Endodermal cell (in vitro differentiated cells): ENCODE results near the gene S1PR2. TPM values are rescaled to one million over a fixed set of nuclear protein-coding genes. Genes with fewer than 3 reads are reported as not detected.

ENCODE experiments used
- DNase-seq: peaks from one replicate; pipeline ENCODE4 v3.0.0-alpha.2; 2017
- H3K27ac ChIP-seq: 2 replicates; pipeline ENCODE4 v1.5.1; 2013; ENCODE audit warnings: mild to moderate bottlenecking, low read depth, low read length, moderate library complexity
- H3K27me3 ChIP-seq: 2 replicates; pipeline ENCODE4 v1.6.1; 2013; ENCODE audit warnings: mild to moderate bottlenecking, low read length, moderate library complexity; ENCODE audit not compliant: insufficient read depth, control insufficient read depth, poor library complexity, severe bottlenecking
- H3K36me3 ChIP-seq: 2 replicates; pipeline ENCODE4 v1.7.0; 2013; ENCODE audit warnings: mild to moderate bottlenecking, low read length, moderate library complexity; ENCODE audit not compliant: control insufficient read depth, insufficient read depth
- H3K4me1 ChIP-seq: one replicate; pipeline ENCODE4 v1.7.0; 2013; ENCODE audit warnings: low read length; ENCODE audit not compliant: control insufficient read depth, insufficient read depth
- H3K4me3 ChIP-seq: 2 replicates; pipeline ENCODE4 v1.5.1; 2013; ENCODE audit warnings: mild to moderate bottlenecking, low read length, moderate library complexity
- H3K9ac ChIP-seq: 2 replicates; pipeline ENCODE4 v1.6.1; 2013; ENCODE audit warnings: mild to moderate bottlenecking, low read length, moderate library complexity; ENCODE audit not compliant: poor library complexity, severe bottlenecking; ENCODE audit errors: extremely low read depth
- H3K9me3 ChIP-seq: 2 replicates; pipeline ENCODE4 v1.6.1; 2013; ENCODE audit warnings: mild to moderate bottlenecking, low read length, moderate library complexity; ENCODE audit not compliant: control insufficient read depth
- H3K27ac Mint-ChIP-seq: 2 replicates; pipeline ENCODE4 v1.8.0; 2020; ENCODE audit warnings: mixed read lengths
- H3K27me3 Mint-ChIP-seq: 2 replicates; pipeline ENCODE4 v1.8.0; 2021; ENCODE audit warnings: mild to moderate bottlenecking, mixed read lengths; ENCODE audit not compliant: insufficient read depth
- H3K36me3 Mint-ChIP-seq: 2 replicates; pipeline ENCODE4 v1.8.0; 2020; ENCODE audit warnings: low read depth, mixed read lengths
- H3K4me1 Mint-ChIP-seq: 2 replicates; pipeline ENCODE4 v1.8.0; 2020; ENCODE audit warnings: mixed read lengths
- H3K4me3 Mint-ChIP-seq: 2 replicates; pipeline ENCODE4 v1.8.0; 2020; ENCODE audit warnings: mild to moderate bottlenecking, moderate library complexity, mixed read lengths
- H3K9me3 Mint-ChIP-seq: 2 replicates; pipeline ENCODE4 v1.8.0; 2020; ENCODE audit warnings: mild to moderate bottlenecking, mixed read lengths
- WGBS, 2 experiments: methylation state at CpG; one replicate each; pipeline versions ENCODE4 v1.1.5 to v1.1.7; 2013; ENCODE audit warnings: missing lambda C conversion rate in 2 of 2, mixed read lengths in 1 of 2; ENCODE audit not compliant: insufficient coverage in 1 of 2, insufficient read length in 1 of 2; 5-methylcytosine and 5-hydroxymethylcytosine counted together
- total RNA-seq, 2 donors: library from RNA; stranded (reverse); fragmentation: NEBNext Ultra II Directional in 1 of 2; extraction: Animal tissue kit (Norgen Biotek cat#: 25700) in 1 of 2; gene quantifications; 2 replicates in 1 of 2; 3 replicates in 1 of 2; pipeline ENCODE4 v1.2.1, GENCODE V29; 2021
- TF ChIP-seq, protein P1 (sequence below): fragments of 200-600 bp; sonication (generic); conservative IDR thresholded peaks from 2 replicates; pipeline ENCODE4 v1.5.0; 2021; ENCODE audit warnings: antibody characterized with exemption, mild to moderate bottlenecking

The S1PR2 gene
- total RNA-seq, 2 donors from 2014 or later: 11.0 to 16.4 TPM

- Histone ChIP-seq H3K4me1 (no peaks in the 10 kb centered on the region), H3K36me3 (peaks cover 45% of the 10 kb centered on the region), H3K4me3 (no peak overlapping the region), H3K9me3 (no peaks in the 10 kb centered on the region), H3K9ac (no peak overlapping the region), H3K27ac (no peak overlapping the region), H3K27me3 (no peaks in the 10 kb centered on the region)
- H3K4me1 Mint-ChIP-seq: peaks cover 5% of the 10 kb centered on the region
- H3K27ac Mint-ChIP-seq: no peak overlapping the region
- H3K9me3 Mint-ChIP-seq: no peaks in the 10 kb centered on the region
- no peak overlapping the region for H3K4me3 Mint-ChIP-seq
- no peak for DNase-seq
- 92 to 93% methylated on average over 8 to 9 of the region's 9 CpGs for WGBS, 2 experiments
- peaks cover 49% of the 10 kb centered on the region for H3K36me3 Mint-ChIP-seq
- no peaks in the 10 kb centered on the region for H3K27me3 Mint-ChIP-seq
- TF ChIP-seq, protein P1, sequence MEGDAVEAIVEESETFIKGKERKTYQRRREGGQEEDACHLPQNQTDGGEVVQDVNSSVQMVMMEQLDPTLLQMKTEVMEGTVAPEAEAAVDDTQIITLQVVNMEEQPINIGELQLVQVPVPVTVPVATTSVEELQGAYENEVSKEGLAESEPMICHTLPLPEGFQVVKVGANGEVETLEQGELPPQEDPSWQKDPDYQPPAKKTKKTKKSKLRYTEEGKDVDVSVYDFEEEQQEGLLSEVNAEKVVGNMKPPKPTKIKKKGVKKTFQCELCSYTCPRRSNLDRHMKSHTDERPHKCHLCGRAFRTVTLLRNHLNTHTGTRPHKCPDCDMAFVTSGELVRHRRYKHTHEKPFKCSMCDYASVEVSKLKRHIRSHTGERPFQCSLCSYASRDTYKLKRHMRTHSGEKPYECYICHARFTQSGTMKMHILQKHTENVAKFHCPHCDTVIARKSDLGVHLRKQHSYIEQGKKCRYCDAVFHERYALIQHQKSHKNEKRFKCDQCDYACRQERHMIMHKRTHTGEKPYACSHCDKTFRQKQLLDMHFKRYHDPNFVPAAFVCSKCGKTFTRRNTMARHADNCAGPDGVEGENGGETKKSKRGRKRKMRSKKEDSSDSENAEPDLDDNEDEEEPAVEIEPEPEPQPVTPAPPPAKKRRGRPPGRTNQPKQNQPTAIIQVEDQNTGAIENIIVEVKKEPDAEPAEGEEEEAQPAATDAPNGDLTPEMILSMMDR: no peak
These were observed 26.0 kb upstream of the S1PR2 start for GRCh38 chr19:10256970-10257615.

GRCh38 chr19:10256551-10256950 lies 25.4 kb upstream of the S1PR2 start:
- peaks cover 45% of the 10 kb centered on the region for H3K36me3 ChIP-seq
- no peak for DNase-seq
- no peak overlapping the region for H3K4me3 ChIP-seq
- H3K27me3 ChIP-seq: no peaks in the 10 kb centered on the region
- Mint-ChIP-seq H3K9me3 (no peaks in the 10 kb centered on the region), H3K27ac (no peak overlapping the region), H3K4me1 (peaks cover 5% of the 10 kb centered on the region), H3K4me3 (no peak overlapping the region), H3K27me3 (no peaks in the 10 kb centered on the region), H3K36me3 (peaks cover 49% of the 10 kb centered on the region)
- H3K9me3 ChIP-seq: no peaks in the 10 kb centered on the region
- H3K9ac ChIP-seq: no peak overlapping the region
- H3K4me1 ChIP-seq: no peaks in the 10 kb centered on the region
- H3K27ac ChIP-seq: no peak overlapping the region
- TF ChIP-seq, protein P1: no peak
- 96 to 98% methylated on average over 3 to 13 of the region's 18 CpGs for WGBS, 2 experiments

- no peak overlapping the region for H3K27ac Mint-ChIP-seq
- H3K36me3 Mint-ChIP-seq: peaks cover 49% of the 10 kb centered on the region
These were observed 24.2 kb upstream of the S1PR2 start for GRCh38 chr19:10255358-10255757.

More at GRCh38 chr19:10255358-10255757, 24.2 kb upstream of the S1PR2 start:
- Mint-ChIP-seq H3K4me3 (no peak overlapping the region), H3K9me3 (no peaks in the 10 kb centered on the region), H3K4me1 (peaks cover 5% of the 10 kb centered on the region), H3K27me3 (no peaks in the 10 kb centered on the region)
- TF ChIP-seq, protein P1: no peak
- no peak for DNase-seq
- Histone ChIP-seq H3K27me3 (no peaks in the 10 kb centered on the region), H3K4me1 (no peaks in the 10 kb centered on the region), H3K27ac (no peak overlapping the region), H3K9ac (no peak overlapping the region), H3K36me3 (peaks cover 45% of the 10 kb centered on the region), H3K9me3 (no peaks in the 10 kb centered on the region), H3K4me3 (no peak overlapping the region)
- 91 to 94% methylated on average over 2 of the region's 2 CpGs for WGBS, 2 experiments
